NCI-H82 (cell line): ENCODE measurements around the gene IGSF3.
A peak's percentile ranks its signal among the peaks of the same experiment; 100 is the strongest.
"Not testable (repeated sequence)": the region's sequence is repeated elsewhere in the genome, so short reads cannot be mapped to it uniquely, and the experiment has no call there.

Experiments used
- DNase-seq: peaks from one replicate; lab custom pipeline; 2025; lab: John Stamatoyannopoulos, UW

The IGSF3 gene

GRCh38 chr1:116573431-116574095 is 94.0 kb downstream of the IGSF3 start:
- DNase-seq: no peak

GRCh38 chr1:116572771-116573430 is 94.6 kb downstream of the IGSF3 start:
- DNase-seq: no peak

DNA sequence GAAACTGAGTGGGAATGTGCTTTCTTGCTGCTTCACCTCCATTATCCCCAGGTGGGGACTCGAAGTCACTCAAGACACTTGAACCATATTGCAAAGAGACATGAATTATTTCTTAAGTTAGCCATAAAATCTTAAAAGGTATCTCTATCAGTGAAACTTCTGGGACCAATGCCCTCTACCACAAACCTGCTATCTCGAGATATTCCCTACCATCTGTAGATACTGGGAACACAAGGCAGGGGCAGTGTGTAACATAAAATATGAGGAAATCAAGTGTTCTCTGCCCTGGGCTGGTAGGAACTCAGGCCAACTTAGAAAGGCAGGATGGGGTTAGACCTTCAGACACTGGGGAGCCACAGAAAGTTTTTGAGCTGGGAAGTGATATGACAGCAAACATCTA is 95.4 kb downstream of the IGSF3 start:
- DNase-seq: no peak

GRCh38 chr1:116571215-116571919 is 96.2 kb downstream of the IGSF3 start:
- peak; percentile 52 for DNase-seq

DNA sequence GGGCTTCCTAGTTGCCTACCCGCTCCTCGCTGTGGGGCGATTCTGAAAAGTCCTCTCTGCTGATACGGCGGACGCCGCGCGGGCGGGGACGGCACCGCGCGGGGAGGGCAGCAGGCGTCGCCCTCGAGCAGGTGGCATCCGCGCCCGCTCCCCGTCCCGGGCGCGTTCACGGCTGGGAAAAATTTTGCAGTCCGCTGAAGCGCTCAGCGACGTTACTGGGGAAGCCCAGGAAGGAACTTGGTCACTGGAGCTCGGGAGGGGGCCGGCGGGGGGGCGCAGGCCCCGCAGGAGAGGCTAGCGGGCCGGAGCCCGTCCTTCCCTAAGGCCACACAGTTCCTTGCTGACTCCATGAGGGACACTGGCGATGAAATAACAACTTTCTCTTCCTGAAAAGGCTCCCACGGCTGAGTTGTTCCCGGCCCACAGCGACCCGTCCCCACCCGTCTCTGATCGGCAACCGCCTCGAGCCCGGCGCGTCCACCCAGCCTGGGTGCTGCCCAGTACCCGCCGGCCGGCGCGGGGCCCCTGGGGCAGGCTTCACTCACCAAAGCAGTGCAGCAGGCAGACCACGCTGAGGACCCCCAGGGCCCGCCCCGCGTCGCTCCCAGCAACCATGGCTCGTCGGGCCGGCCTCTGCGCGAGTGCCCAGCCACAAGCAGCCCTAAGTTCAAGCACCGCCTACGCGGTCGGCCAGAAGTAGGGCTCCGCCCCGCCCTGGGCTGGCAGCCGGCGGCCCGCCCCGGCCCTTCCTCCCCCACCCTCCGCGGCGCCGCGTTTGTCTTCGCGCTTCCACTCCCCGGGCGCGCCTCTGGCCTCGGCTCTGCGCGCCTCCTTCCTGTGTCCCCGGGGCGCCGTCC is 96.9 kb downstream of the IGSF3 start, which contains the start of gene CD58:
CD58 (minus strand) TSS at position 669 of the 857 bp plus-strand sequence; CDS start at position 615, 54 bp downstream.
- peak; percentile 92 for DNase-seq

DNA sequence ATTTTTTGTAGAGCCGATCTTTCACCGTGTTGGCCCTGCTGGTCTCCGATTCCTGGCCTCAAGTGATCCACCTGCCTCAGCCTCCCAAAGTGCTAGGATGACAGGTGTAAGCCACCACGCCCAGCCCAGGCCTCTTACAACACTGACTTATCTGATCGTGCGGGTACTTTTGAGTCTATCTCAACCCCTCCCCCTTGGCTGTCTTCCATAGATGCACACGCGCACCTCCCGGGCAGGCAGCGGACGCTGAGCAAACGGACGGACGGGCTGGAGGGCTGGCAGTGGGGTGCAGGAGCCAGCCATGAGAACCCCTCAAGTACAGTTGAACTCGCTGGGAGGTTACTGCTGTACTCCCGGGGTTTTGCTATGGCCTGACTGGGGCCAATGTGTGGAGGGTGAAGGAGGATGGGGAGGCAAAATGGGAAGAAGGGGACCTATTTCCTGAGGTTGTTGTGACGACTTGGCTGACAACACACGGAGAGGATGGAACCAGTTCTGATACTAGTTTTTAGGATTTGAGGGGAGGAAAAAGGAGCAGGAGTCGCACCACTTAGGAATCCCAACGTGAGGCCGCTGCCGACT is 97.7 kb downstream of the IGSF3 start:
- peak; percentile 10 for DNase-seq

- DNase-seq: no peak
Observed at GRCh38 chr1:116569381-116569670, 98.2 kb downstream of the IGSF3 start.

GRCh38 chr1:116568662-116569380 is 98.7 kb downstream of the IGSF3 start:
- DNase-seq: no peak

DNA sequence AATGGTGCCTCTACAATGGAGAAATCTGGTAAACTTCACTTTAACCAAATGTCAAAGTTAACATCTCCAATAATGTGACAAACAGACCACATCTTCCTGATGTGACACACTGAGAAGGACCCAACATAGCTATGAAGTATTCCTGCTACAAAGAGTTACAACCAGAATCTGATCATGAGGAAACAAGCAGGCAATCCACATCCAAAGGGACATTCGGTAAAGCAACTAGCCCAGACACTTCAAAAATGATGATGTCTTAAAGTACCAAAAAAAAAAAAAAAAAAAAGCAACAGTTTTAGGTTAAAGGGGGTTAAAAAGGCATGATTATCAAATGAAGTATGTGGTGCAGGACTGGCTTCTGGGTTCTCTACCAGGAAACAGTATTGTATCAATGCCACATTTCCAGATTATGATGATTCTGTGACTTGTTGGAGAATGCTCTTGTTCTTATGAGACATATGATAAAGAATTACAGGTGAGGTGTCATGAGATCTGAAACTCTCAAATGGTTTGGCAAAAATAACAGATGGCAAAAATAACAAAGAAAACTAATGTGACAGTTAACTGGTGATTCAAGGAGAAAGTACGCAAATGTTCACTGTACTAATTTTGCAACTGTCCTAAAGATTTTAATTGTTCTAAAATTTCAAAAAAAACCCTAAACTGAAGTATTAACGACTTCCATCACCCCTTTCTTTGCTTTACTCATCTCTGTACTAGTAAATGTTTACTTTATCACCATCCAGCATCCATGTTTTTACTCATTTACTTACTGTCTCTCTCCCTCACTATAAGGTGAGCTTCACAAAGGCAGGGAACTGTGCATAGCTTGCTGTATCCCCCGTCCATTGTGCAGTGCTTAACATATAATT is 99.5 kb downstream of the IGSF3 start:
- DNase-seq: no peak

DNA sequence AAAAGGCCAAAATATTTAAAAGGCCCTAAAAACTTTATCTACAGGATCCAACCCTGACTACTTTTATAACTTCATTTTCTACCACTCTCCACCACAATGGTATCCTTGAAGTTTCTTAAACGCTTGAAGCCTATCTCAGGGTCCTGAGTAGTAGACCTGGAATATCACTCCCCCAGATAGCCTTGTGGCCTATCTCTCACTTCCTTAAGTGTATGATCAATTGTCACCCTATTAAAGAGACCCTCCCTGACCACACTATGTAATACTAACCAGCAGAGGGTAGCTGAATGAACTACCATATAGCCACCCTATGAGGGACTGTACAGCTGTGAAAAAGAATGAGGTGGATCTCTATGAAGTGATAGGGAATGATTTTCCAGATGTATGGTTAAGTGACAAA is 102.3 kb downstream of the IGSF3 start:
- no peak for DNase-seq

- DNase-seq: no peak
Observed at GRCh38 chr1:116564426-116564825, 103.1 kb downstream of the IGSF3 start.

- not testable (repeated sequence) for DNase-seq
Observed at GRCh38 chr1:116562465-116562864, 105.1 kb downstream of the IGSF3 start.

DNA sequence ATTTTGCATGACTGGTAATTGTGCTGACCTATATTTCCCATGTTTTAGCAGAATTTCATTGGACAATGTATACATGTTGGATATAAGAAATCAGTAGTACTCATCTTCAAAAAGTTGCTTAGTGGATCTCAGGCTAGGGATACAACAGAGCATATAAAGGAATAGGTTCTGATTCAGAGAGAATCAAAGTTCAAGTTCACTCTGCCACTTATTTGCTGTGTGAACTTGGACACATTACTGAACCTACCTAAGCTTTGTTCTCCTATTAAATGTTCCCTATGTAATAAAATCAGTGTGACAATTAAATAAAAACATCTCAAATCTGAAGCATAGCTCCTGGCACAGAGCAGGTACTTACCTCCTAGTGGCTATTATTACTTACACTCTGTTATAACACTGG is 106.0 kb downstream of the IGSF3 start:
- no peak for DNase-seq

DNA sequence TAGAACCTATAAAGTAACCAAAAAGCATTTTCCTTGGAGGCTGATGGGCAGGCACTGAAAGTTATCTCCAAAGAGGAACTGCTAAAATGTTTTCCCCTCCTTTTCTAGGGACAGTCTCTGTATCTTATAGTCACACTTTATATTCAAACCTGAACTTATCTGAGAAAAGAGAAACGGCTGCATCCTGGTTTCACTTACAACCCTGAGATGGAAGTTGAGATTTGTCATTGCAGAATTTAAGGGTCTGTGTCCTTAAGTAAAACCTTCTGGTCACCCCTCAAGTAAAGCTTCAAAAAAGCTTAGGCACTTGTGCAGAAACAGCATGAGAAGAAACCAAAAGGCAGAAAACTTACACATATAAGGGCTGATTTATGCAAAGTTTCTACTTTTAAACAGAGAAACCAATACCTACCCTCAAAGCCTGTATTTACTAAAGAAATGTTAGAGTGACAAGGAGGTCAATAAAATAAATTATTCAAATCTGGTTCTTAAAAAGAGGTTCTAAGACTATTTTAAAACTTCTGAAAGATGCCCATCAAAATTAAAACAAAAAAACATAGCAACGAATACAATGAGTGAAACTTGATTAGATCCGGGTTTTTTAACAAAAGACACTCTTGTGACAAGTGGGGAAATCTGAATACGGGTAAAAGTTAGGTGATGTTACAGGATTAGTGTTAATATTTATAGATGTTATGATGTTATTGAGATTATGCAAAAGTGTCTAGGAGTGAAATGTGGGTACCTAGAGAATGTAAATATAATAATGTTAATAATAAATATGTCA is 106.6 kb downstream of the IGSF3 start:
- no peak for DNase-seq

DNA sequence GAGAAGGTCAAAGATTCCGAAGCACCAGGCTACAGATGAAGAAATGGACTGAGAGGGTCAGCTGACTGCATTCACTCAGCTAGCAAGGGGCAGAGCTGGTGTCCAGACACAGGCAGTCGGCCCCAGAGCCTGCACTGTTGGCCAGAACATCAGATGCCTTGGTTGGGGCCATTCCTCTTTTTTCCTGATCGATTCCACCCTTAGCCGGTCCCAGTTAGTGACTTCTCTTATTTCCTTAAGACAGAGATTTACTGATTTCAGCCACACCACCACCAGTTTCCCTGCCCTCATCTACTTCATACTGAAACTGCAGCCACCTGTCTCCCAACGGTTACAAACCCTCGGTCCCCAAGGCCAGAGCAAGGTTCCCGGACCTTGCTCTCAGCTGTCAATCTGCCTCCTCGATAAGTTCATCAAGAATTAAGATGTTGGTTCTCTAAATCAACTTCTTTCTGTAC is 108.2 kb downstream of the IGSF3 start:
- DNase-seq: no peak

- no peak for DNase-seq
Observed at GRCh38 chr1:116558571-116558970, 109.0 kb downstream of the IGSF3 start.

DNA sequence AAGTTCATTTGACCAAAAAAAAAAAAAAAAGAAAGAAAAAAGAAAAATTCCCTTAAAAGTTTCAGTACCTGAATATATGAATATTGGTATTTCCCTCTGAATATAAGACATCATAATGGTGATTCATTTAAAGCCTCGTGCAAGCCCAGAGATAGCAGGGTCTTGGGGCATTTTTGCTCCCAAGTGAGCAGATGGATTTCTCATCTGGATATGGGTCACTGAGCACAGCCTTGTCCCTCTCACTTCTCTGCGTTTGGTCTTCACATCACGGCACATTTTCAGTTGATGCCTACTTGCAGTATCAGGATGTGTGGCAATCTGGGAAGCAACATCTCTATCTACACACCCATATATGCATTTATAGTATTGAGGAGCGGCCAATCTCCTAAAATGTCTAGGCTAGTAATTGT is 109.4 kb downstream of the IGSF3 start:
- no peak for DNase-seq

GRCh38 chr1:116557323-116557878 is 110.1 kb downstream of the IGSF3 start:
- DNase-seq: no peak
